Measurements from ENCODE around the gene NPLOC4.
A peak's percentile ranks its signal among the peaks of the same experiment; 100 is the strongest.

The NPLOC4 gene

GRCh38 chr17:81564778-81565177 is 72.1 kb downstream of the NPLOC4 start:
- DNase-seq: no peak

DNA sequence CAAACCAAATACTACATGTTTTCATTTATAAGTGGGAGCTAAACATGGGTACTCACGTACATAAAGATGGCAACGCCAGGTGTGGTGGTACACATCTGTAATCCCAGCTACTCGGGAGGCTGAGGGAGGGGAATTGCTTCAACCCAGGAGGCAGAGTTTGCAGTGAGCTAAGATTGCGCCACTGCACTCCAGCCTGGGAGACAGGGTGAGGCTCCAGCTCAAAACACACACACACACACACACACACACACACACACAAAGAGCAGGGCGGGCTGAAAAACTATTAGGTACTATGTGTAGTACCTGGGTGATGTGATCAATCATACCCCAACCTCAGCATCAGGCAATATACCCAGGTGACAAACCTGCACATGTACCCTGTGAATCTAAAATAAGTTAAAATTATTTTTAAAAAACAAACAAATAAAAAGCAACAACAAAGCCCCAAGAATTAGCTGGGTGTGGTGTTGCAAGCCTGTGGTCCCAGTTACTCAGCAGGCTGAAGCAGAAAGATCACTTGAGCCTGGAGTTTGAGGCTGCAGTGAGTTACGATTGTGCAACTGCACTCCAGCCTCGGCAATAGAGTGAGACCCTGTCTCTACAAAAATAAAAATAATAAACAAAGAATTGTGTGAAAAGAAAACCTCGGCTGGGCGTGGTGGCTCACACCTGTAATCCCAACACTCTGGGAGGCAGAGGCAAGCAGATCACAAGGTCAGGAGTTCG is 72.9 kb downstream of the NPLOC4 start:
- no peak for DNase-seq

- DNase-seq: no peak
Observed at GRCh38 chr17:81561494-81561885, 75.4 kb downstream of the NPLOC4 start.

DNA sequence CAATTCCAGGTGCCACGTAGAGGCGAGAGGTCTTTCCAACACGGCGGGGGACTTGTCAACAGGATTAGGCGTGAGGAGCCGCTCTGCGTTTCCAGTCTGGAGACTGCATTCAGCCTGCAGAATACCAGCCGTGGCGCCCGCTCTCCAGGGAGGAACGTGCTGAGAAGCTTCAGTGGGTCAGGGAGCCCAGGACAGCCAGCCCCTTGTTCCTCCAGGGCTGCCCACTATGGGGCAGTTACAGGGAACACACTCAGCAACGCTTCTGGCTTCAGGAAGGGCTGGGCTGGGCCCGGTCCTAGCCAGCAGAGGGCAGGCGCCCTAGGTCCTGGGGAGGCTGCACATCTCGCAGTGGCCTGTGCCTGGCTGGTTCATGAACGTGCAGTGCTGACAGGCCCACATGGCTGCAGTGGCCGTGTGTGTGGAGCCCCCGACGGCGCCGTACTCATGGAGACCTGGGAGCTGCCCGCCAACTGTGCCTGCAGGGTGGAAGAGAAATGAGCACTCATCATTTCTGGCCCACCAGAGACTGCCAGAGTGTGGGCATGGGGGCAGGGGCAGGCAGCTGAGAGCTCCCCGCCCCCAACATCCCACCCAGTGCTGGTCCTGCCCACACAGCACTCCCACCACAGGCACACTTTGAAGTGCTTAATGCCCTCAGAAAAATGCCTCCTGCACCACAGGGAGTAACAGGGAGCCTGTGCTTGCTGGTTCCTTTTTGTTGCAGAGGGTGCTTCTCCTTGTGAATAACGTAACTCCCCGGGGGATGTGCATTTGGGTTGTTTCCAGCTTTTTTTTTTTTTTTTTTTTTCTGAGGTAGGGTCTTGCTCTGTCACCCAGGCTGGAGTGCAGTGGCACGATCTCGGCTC is 77.7 kb downstream of the NPLOC4 start:
- DNase-seq: no peak

DNA sequence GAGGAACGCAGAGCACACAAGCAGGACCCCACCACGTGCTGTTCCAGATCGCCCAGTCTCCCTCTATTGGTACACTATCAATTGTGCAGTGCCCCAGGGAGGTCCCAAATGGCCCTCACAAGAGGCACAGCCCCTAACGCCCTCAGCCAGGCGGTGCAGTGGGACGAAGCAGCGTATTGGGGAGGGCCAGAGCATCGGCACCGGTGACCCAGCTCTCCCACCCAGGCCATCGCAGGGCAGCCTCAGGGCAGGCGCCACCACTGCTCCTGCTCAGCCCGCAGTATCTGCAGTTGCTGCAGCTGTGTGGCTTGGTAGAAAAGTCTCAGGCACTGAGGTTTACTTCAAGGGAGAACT is 78.8 kb downstream of the NPLOC4 start:
- DNase-seq: no peak

DNA sequence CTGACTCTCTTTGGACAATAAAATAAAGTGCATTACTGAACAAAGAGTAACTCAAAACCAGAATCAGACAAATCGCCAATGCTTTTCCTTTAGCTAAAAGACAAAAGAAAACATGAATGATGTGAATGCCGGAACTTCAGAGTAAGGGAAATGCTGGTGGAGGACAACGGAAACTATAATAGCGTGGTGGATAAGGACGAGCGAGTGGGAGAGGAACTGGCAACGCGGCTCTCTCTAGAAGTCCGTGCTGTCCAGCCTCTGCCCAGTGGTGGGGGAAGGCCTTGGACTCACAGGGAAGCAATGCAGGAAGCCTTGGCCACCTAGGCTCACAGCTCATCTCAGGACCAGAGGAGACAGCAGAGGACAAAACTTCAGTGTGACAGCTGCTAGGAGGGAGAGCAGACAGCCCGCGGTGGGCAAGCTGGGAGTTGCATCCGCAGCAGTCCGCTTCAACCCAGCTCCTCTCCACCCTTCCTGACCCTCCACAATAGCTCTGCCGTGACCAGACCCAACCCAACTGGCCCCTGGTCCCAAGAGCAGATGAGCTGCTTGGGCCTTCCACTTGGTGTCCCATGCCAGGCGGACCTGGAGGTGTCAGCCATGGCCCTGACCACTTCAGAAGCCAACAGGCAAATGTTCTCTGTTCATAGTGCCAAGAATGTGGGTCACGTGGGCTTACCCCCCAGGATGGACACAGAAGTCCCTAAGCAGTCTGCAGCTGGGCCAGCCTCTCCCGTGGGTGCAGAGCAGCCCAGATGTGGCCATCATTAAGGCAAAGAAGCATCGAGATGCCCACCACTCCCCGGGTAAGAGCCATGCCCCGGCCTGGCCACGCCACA is 79.4 kb downstream of the NPLOC4 start:
- no peak for DNase-seq

DNA sequence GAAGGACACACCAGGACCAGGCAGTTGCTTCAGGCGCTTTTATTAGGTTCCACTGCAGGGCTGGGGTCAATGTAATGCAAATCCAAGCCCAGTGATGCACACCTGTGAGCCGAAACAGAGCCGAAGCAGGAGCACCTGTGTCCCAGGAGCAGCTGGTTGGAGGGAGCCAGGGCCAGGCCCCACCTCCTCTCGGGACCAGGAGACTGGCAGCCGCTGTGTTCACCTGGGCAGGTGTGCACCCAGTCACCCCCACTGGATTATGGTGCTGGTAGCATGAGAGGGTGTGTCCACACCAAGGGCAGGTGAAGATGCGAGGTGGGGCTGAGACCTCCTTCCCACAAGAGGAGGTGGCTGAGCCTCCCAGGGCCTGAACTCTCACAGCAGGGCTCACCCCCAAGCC is 80.0 kb downstream of the NPLOC4 start:
- DNase-seq: no peak

GRCh38 chr17:81556175-81556691 is 80.7 kb downstream of the NPLOC4 start:
- DNase-seq: no peak

- DNase-seq: peak; percentile 18
Observed at GRCh38 chr17:81553616-81554181, 83.2 kb downstream of the NPLOC4 start.

DNA sequence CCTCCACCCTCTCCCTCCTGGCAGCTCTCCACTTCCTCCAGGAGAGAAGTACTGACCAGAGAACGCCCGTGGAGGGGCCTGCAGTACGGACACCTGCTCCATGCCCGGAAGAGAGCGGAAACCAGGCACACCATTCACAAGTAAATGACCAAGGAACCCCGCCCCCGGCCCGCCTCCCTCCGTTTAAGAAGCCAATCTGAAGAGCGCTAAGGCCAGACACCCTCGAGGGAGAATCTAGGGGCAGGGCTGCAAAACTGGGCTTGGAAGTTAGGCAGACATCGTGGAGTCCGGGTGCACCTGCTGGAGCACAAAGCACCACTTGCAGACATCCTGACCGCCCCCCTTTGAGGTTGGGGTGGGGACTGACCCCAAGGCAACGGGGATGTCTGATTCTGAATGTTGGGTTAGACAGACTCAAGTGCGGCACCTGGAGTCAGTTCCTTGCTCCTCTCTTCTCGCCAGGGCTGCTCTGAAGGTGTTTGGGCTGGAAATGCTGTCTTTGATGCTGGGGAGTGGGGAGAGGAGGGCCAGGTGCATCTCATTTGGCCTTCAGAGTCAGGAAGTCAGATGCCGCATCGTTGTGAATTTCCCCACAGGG is 83.8 kb downstream of the NPLOC4 start:
- DNase-seq: peak; percentile 87

DNA sequence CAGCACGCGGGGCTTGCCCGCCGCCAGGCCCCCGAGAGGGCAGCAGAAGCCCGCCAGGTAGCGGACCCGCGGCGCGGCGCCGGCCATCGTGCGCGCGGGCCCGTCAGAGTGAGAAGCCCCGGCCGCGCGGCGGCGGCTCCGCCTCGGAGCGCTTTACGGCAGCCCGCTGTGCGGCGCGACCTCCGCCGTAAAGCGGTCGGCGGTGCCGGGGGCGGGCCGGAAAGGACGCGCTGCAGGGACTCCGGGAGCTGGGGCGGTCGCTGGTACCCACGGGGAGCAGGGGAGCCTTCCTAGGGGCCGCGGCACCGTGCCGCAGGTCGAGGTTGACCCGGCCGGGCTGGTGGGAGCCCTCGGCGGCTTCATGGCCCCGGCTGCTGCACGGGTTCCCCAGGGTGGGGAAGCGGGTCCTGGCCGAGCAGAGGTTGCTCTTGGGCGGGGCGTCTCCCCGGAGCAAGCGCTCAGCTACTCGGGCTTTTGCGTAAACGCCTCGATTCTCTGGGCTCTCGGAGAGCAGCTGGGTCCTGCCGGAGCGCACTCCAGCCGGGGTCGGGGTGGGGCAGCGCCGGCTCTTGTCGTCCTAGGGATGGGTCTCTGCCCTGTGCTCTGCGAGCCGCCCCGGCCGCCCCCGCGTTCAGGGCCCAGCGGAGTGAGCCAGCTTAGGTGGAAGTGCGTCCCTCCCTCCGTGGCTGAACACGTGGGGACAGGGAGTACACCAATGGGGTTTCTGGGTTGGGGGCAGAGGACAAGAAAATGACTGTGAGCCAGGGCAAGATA is 84.5 kb downstream of the NPLOC4 start, which contains the start of gene FAAP100:
FAAP100 (minus strand) TSS at position 110 of the 774 bp plus-strand sequence; CDS start at position 87, 23 bp downstream.
- DNase-seq: peak; percentile 82

DNA sequence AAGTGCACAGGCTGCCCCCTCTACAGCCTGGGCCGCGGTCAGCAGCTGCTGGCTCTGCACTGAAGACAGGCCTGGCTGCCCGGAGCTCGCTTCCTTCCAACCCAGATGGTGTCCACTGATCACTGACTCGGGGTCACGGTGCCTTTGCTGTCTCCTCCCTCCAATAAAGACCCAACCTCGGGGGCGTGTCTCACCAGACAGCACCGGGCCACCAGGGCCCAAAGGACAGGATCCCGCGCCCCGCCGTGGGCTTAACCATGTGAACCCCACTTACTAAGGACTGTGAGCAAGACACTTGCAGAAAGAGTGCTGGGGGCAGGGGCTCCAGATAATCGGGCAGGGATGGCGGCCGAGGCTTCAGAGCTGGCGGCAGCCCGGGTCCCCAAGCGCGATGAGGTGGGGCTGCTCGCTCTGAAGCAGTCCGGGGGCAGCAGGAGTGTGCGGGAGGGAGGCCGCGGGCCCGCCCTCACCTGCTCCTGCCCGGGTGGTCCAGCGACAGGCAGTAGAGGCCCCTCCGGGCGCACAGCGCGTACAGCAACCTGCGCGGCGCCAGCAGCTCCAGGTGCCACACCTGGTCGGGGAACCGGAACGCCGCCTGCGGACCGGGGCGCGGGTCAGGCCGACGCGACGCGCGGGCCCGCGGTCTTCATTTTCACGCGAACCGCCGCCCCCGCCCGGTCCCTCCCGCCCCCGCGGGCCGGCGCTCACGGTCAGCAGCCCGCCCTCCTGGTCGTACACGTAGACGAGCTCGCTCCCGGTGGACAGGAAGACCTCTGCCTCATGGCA is 85.3 kb downstream of the NPLOC4 start:
- DNase-seq: peak; percentile 13

GRCh38 chr17:81550830-81551457 is 86.0 kb downstream of the NPLOC4 start:
- no peak for DNase-seq

- DNase-seq: no peak
Observed at GRCh38 chr17:81550285-81550684, 86.6 kb downstream of the NPLOC4 start.

DNA sequence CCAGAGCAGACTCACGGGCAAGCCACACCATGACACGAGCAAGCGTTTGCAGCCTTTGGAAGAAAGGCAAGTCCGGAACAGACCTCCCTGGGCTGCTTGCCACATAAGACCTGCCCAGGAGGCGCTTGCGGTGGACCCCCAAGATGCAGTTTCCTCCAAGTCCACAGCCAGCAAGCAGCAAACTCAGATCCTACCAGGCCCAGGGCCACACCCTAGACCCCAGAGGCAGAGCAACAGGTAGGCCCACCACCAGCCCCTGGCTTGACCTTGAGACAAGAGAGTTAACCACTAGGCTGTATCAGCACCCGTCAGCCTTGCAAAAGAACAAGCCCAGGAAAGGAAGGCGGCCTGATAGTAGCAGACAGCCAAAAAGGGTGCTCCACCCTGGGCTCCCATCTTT is 87.1 kb downstream of the NPLOC4 start:
- DNase-seq: no peak

DNA sequence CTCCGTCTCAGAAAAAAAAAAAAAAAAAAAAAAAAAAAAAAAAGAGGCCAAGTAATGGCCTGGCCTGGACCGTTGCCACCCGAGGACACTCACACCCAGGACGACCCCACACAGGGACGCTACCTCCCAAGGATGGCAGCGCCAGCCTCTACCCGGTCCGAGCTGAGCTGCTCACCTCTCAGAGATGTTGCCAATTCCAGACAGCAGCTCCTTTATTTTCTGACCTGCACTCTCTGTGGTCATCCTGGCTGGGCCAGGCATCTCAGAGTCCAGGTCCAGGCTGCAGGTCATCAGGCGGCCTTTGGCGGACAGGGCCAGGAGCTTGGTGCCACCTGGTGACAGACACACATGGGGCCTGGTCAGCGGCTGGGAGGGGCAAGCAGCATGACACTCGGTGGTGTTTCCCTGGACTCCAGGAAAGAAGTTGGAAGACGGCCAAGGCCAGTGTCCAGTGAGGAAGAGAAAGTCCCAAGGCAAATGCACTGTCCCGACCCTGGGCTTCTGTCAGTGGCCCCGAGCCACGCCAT is 87.8 kb downstream of the NPLOC4 start:
- no peak for DNase-seq

GRCh38 chr17:81547614-81547982 is 89.3 kb downstream of the NPLOC4 start:
- no peak for DNase-seq

DNA sequence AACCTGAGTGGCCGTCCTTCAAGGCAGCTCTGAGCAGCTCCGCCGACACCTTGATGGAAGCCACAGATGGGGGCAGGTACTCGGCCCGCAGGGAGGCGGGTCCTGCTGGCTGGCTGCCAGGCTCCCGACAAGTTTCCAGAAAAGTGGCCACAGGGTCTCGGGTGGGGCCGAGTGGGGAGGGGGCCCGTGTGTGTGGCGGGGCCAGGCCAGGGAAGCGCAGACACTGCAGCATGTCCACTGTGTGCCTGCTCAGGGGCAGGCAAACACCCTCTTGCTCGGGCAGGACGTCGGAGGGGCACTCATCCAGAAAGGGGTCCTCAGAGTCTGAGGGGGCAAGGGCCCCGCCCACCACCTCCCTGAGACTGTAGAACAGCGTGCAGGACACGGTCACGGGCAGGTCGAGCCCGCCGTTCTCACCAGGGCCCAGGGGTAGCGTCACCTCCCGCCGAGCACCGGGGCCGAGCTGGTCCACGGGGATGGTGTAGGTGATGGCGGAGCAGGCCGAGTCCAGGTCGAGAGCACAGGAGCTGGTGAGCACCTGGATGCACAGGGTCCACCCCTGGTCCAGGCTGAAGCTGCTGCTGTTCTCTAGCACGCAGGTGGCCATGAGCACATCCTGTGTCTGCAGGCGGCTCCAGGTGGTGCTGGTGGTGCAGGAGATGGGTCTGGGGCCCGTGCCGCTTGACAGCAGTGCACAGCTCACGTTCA is 89.9 kb downstream of the NPLOC4 start:
- no peak for DNase-seq

Data from CD4-positive, alpha-beta T cell treated with Interleukin-17A for 4 hours (primary cell).